Measurements from ENCODE around the gene GBP2. TPM values are rescaled to one million over a fixed set of nuclear protein-coding genes. Genes with fewer than 3 reads are reported as not detected.
A peak's percentile ranks its signal among the peaks of the same experiment; 100 is the strongest.

The GBP2 gene
- polyA plus RNA-seq (2012; ENCODE audit: missing spikeins), result 19.8 TPM

DNA sequence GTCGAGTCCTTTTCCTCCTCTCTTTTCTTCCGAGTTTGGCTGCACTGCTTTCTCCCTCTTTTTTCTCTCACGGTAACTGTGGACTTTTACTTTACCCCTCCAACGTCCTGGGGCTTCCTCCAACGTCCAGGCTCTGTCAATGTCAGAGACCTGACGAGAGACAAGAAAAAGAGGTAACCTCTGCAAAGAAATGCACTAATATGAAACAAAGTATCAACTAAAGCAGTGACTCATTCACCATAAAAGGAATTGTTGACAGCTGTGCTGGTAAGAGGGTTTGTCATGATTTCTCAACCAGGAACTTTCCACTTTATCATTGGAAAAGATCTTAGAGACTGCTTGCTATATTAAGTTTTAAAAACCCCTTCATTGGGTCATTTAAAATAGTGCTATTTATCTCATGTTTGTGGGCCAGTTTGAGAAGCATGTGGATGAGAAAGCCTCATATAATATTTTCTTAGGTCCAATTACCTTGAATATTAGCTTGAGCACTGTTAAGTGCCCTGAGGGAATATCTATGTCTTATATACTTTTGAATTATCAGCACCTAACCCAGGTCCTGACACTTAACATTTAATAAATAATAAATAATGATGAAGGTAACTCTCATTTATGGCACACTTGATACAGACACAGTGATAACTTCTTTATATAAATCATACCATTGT is at the start of gene GBP2:
TSS of gene GBP2 (minus strand) at position 202 of the 668 bp plus-strand sequence. CDS start 4,148 bp downstream, outside the sequence.
- no peak for TF ChIP-seq POLR2A (IDR thresholded peaks at IDR 0.05; ENCODE audit: low read depth, low read length)
- no peak for TF ChIP-seq POLR2AphosphoS5 (IDR thresholded peaks at IDR 0.05; ENCODE audit: low read depth, low read length)
- no peak for TF ChIP-seq TAF1 (IDR thresholded peaks at IDR 0.05; ENCODE audit: borderline replicate concordance, low read depth, low read length)
- DNase-seq (ENCODE audit: insufficient read length) (no peak), FAIRE-seq (peak; percentile 93)

- no peak for DNase-seq (ENCODE audit: insufficient read length)
- no peak for FAIRE-seq
- no peak for TF ChIP-seq TAF1 (IDR thresholded peaks at IDR 0.05; ENCODE audit: borderline replicate concordance, low read depth, low read length)
Observed at GRCh38 chr1:89174491-89174890, 48.6 kb upstream of the GBP2 start.

- no peak for FAIRE-seq
- DNase-seq (ENCODE audit: insufficient read length), result no peak
- TF ChIP-seq POLR2AphosphoS5 (IDR thresholded peaks at IDR 0.05; ENCODE audit: low read depth, low read length) (no peak), TAF1 (IDR thresholded peaks at IDR 0.05; ENCODE audit: borderline replicate concordance, low read depth, low read length) (no peak), POLR2A (IDR thresholded peaks at IDR 0.05; ENCODE audit: low read depth, low read length) (no peak)
Observed at GRCh38 chr1:89172468-89173143, 46.7 kb upstream of the GBP2 start.

DNA sequence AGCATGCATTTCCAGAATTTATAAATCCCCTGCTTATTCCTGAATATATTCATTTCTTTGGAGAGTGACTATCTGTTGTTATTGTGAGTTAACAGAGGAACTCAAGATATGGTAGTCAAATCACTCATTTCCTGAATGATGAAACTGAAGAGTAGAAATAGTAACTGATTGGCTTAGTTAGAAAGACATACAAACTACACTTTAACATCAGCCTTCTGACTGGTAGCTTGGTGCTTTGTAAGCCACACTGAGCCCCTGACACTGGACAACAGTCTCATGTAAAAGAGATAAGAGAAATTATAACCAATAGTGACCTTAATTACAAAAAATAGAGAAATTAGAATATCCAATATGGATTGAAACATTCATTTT is 45.1 kb upstream of the GBP2 start:
- FAIRE-seq (no peak), DNase-seq (ENCODE audit: insufficient read length) (no peak)
- TF ChIP-seq POLR2A (IDR thresholded peaks at IDR 0.05; ENCODE audit: low read depth, low read length) (no peak), TAF1 (IDR thresholded peaks at IDR 0.05; ENCODE audit: borderline replicate concordance, low read depth, low read length) (no peak), POLR2AphosphoS5 (IDR thresholded peaks at IDR 0.05; ENCODE audit: low read depth, low read length) (no peak)

DNA sequence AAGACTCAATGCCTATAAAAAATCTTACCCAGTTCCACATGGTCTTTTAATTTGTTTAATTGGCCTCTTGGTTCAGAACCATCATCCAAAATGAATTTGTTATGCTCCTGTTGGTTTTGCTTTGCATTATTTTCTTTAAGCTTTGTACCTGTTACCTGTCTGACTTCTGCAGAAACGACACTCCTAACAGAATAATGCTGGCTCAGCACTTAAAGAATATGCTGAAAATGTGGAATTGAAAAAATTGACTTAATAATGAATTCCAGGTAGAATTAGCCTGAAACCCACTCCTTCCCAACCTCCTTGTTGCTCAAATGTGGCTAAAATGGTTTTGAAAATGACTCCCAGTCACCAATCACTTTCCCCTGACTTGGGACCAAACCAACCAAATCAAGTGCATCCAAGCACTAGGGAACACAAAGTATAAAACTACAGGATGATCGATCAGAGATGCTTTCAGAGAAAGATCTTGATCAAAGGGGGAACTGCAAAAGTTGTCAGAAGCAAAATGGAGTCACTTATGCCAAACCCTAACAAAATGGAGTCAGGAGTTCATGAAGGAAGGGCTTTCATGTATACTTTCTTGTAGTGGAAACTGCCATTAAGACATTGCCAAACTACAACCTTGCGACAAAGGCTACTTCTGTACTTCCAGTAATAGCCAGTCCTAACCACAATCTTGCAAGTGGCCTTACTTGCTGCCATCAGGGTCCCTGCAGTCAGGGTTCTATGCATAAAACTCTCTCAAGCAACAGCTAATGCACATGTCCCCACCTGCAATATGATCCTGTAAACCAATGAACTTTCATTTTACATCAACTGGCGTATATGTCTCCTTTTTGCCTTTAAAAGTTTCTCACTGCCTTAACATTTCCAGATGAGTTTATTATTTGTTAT is 44.5 kb upstream of the GBP2 start:
- DNase-seq (ENCODE audit: insufficient read length) (no peak), FAIRE-seq (peak; percentile 44)
- TF ChIP-seq TAF1 (IDR thresholded peaks at IDR 0.05; ENCODE audit: borderline replicate concordance, low read depth, low read length), result no peak
- no peak for TF ChIP-seq POLR2A (IDR thresholded peaks at IDR 0.05; ENCODE audit: low read depth, low read length)
- TF ChIP-seq POLR2AphosphoS5 (IDR thresholded peaks at IDR 0.05; ENCODE audit: low read depth, low read length), result no peak

DNA sequence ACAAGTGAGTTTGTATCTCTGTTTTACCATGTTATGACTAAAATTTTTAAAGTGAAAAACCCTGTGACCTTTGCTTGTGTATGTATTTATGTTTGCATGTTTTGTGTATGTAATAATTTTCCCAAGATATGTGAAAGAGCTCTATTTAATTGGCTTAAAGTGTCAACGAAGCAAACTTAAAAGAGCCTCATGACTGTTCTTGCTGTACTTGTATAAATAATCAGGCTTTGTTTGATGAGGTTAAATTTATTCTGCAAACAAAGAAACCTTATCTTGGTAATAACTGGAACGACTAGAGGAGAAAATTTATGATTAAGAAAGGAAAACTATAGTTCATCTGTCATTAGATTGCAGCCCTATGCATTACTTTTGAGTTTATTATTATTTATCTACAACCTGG is 43.3 kb upstream of the GBP2 start:
- no peak for TF ChIP-seq POLR2AphosphoS5 (IDR thresholded peaks at IDR 0.05; ENCODE audit: low read depth, low read length)
- no peak for TF ChIP-seq TAF1 (IDR thresholded peaks at IDR 0.05; ENCODE audit: borderline replicate concordance, low read depth, low read length)
- TF ChIP-seq POLR2A (IDR thresholded peaks at IDR 0.05; ENCODE audit: low read depth, low read length), result no peak
- DNase-seq (ENCODE audit: insufficient read length) (no peak), FAIRE-seq (no peak)

DNA sequence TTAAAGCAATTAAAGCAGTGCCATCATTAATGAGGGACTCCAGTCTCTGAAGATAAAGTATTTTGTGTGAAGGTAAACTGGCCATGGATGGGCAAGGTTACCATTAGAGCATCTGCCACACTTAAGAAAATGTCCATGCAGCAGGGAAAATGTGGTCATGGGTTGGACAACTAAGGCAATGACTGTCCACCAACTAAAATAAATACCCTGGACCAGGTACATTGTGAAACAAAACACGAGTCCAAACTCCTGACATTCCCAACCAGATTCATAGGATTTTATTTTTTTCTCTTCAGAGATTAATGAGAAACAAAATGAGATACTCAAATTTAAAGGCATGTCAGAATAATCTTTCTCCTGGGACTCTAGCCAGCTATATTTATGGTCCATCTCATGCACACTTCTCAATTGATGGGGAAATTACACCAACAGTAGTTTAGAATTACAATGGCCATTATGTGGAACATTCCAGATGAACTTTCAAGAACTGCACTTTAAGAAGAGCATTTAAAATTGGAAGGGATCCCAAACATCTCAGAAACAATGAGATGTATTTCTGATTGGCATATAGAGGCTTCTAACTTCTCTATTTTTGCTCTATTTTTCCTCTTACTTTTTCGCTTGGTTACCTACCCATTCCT is 41.8 kb upstream of the GBP2 start:
- no peak for FAIRE-seq
- no peak for DNase-seq (ENCODE audit: insufficient read length)

GRCh38 chr1:89166705-89167104 is 40.8 kb upstream of the GBP2 start:
- TF ChIP-seq POLR2A (IDR thresholded peaks at IDR 0.05; ENCODE audit: low read depth, low read length) (no peak), POLR2AphosphoS5 (IDR thresholded peaks at IDR 0.05; ENCODE audit: low read depth, low read length) (no peak), TAF1 (IDR thresholded peaks at IDR 0.05; ENCODE audit: borderline replicate concordance, low read depth, low read length) (no peak)

More for the DNA sequence above, 41.8 kb upstream of the GBP2 start:
- no peak for TF ChIP-seq POLR2AphosphoS5 (IDR thresholded peaks at IDR 0.05; ENCODE audit: low read depth, low read length)
- no peak for TF ChIP-seq TAF1 (IDR thresholded peaks at IDR 0.05; ENCODE audit: borderline replicate concordance, low read depth, low read length)
- TF ChIP-seq POLR2A (IDR thresholded peaks at IDR 0.05; ENCODE audit: low read depth, low read length), result no peak

GRCh38 chr1:89165811-89166210 is 39.9 kb upstream of the GBP2 start:
- TF ChIP-seq POLR2AphosphoS5 (IDR thresholded peaks at IDR 0.05; ENCODE audit: low read depth, low read length) (no peak), POLR2A (IDR thresholded peaks at IDR 0.05; ENCODE audit: low read depth, low read length) (no peak), TAF1 (IDR thresholded peaks at IDR 0.05; ENCODE audit: borderline replicate concordance, low read depth, low read length) (no peak)
- DNase-seq (ENCODE audit: insufficient read length) (no peak), FAIRE-seq (no peak)

More at GRCh38 chr1:89166705-89167104, 40.8 kb upstream of the GBP2 start:
- no peak for FAIRE-seq
- no peak for DNase-seq (ENCODE audit: insufficient read length)

- TF ChIP-seq POLR2AphosphoS5 (IDR thresholded peaks at IDR 0.05; ENCODE audit: low read depth, low read length), result no peak
- no peak for TF ChIP-seq POLR2A (IDR thresholded peaks at IDR 0.05; ENCODE audit: low read depth, low read length)
- no peak for TF ChIP-seq TAF1 (IDR thresholded peaks at IDR 0.05; ENCODE audit: borderline replicate concordance, low read depth, low read length)
- DNase-seq (ENCODE audit: insufficient read length) (no peak), FAIRE-seq (no peak)
Observed at GRCh38 chr1:89151047-89151446, 25.1 kb upstream of the GBP2 start.

DNA sequence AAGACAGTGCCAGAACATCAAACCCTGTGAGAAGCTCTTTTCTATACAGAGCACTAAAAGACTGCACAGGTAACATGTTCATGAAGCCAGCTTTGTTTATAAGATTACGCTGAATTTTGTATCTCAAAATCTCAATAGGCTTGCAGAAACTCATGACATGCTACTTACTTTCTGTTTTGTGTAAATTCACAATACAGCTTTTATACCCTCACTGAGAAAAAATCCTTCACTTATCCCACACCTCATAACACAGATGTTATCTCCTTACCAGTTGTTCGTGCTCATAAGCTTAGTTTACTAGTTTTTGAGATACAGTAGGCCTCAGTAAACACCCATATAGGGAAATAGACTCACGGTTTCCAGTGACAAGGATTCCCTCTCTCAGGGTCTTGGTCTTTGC is 24.1 kb upstream of the GBP2 start:
- FAIRE-seq (no peak), DNase-seq (ENCODE audit: insufficient read length) (no peak)
- no peak for TF ChIP-seq POLR2AphosphoS5 (IDR thresholded peaks at IDR 0.05; ENCODE audit: low read depth, low read length)
- no peak for TF ChIP-seq POLR2A (IDR thresholded peaks at IDR 0.05; ENCODE audit: low read depth, low read length)
- TF ChIP-seq TAF1 (IDR thresholded peaks at IDR 0.05; ENCODE audit: borderline replicate concordance, low read depth, low read length), result no peak

Measured in GM12892 (cell line).